Measurements from ENCODE around the gene ATXN1.

GRCh38 chr6:16493802-16494201, 267.5 kb downstream of the ATXN1 start:
- TF ChIP-seq ESRRG (CRISPR knock-in tag; IDR thresholded peaks at IDR 0.05) (no peak), PATZ1 (CRISPR knock-in tag; IDR thresholded peaks at IDR 0.05; ENCODE audit: borderline replicate concordance) (no peak), ZFP30 (CRISPR knock-in tag; IDR thresholded peaks at IDR 0.05) (no peak), TCF4 (CRISPR knock-in tag; IDR thresholded peaks at IDR 0.05; ENCODE audit: borderline replicate concordance) (no peak), CSRNP3 (CRISPR knock-in tag; IDR thresholded peaks at IDR 0.05) (no peak), TOX (CRISPR knock-in tag; IDR thresholded peaks at IDR 0.05; ENCODE audit: borderline replicate concordance) (no peak), ZNF8 (CRISPR knock-in tag; IDR thresholded peaks at IDR 0.05) (no peak), ZFP3 (CRISPR knock-in tag; IDR thresholded peaks at IDR 0.05) (no peak), OSR1 (CRISPR knock-in tag; IDR thresholded peaks at IDR 0.05) (no peak), ARNTL (CRISPR knock-in tag; IDR thresholded peaks at IDR 0.05; ENCODE audit: borderline replicate concordance, low read depth) (no peak), RARB (CRISPR knock-in tag; IDR thresholded peaks at IDR 0.05) (no peak), TSHZ2 (CRISPR knock-in tag; IDR thresholded peaks at IDR 0.05) (no peak)
